GM23248 (cell line): ENCODE measurements around the gene PPP1R13B. TPM values are rescaled to one million over a fixed set of nuclear protein-coding genes. Genes with fewer than 3 reads are reported as not detected.

Source experiments
- DNase-seq: peaks from one replicate; pipeline ENCODE4 v3.0.0-alpha.2; 2015
- H2AFZ ChIP-seq: fragments of 200-600 bp; sonication (generic); 2 replicates; pipeline ENCODE4 v1.6.1; 2016; ENCODE audit warnings: antibody characterized with exemption
- H3F3A ChIP-seq: fragments of 200-600 bp; sonication (generic); 2 replicates; pipeline ENCODE4 v1.6.1; 2016; ENCODE audit warnings: mild to moderate bottlenecking, antibody characterized with exemption, mixed run types; ENCODE audit not compliant: insufficient read depth
- H3K27ac ChIP-seq: fragments of 200-600 bp; sonication (generic); 2 replicates; pipeline ENCODE4 v1.5.1; 2016; ENCODE audit warnings: mild to moderate bottlenecking
- H3K27me3 ChIP-seq: fragments of 200-600 bp; sonication (generic); replicated peaks from 2 replicates; pipeline ENCODE4 v1.6.1; 2016; ENCODE audit warnings: mild to moderate bottlenecking; ENCODE audit not compliant: insufficient read depth
- H3K36me3 ChIP-seq: fragments of 200-600 bp; sonication (generic); 2 replicates; pipeline ENCODE4 v1.6.1; 2016; ENCODE audit warnings: low read depth, mild to moderate bottlenecking
- H3K4me1 ChIP-seq: fragments of 200-600 bp; sonication (generic); 2 replicates; pipeline ENCODE4 v1.6.1; 2016; ENCODE audit warnings: mild to moderate bottlenecking; ENCODE audit not compliant: insufficient read depth
- H3K4me2 ChIP-seq: fragments of 200-600 bp; sonication (generic); one replicate; pipeline ENCODE4 v1.6.1; 2016; ENCODE audit warnings: mild to moderate bottlenecking; ENCODE audit not compliant: unreplicated experiment
- H3K4me3 ChIP-seq: fragments of 200-600 bp; sonication (generic); 2 replicates; pipeline ENCODE4 v1.5.1; 2016; ENCODE audit warnings: mild to moderate bottlenecking
- H3K79me2 ChIP-seq: fragments of 200-600 bp; sonication (generic); 2 replicates; pipeline ENCODE4 v1.6.1; 2016; ENCODE audit warnings: mild to moderate bottlenecking; ENCODE audit not compliant: insufficient read depth
- H3K9ac ChIP-seq: fragments of 200-600 bp; sonication (generic); 2 replicates; pipeline ENCODE4 v1.6.1; 2016; ENCODE audit warnings: mild to moderate bottlenecking
- H3K9me2 ChIP-seq: fragments of 200-600 bp; sonication (generic); 2 replicates; pipeline ENCODE4 v1.6.1; 2016; ENCODE audit warnings: mixed run types, mild to moderate bottlenecking, moderate library complexity; ENCODE audit not compliant: insufficient read depth
- H3K9me3 ChIP-seq: fragments of 200-600 bp; sonication (generic); one replicate; pipeline ENCODE4 v1.6.1; 2017; ENCODE audit warnings: low read depth
- H4K20me1 ChIP-seq: fragments of 200-600 bp; sonication (generic); 2 replicates; pipeline ENCODE4 v1.6.0; 2016; ENCODE audit not compliant: insufficient read depth
- EZH2 ChIP-seq: fragments of 200-600 bp; sonication (generic); IDR thresholded peaks from 2 replicates; pipeline ENCODE4 v1.6.1; 2018; ENCODE audit warnings: antibody characterized with exemption, mild to moderate bottlenecking; ENCODE audit not compliant: insufficient read depth, poor library complexity, severe bottlenecking
- EZH2phosphoT487 ChIP-seq: fragments of 200-600 bp; sonication (generic); IDR thresholded peaks from 2 replicates; pipeline ENCODE4 v1.6.1; 2018; ENCODE audit warnings: antibody characterized with exemption, moderate library complexity, mild to moderate bottlenecking, low read depth; ENCODE audit not compliant: insufficient read depth
- WGBS, 2 experiments: methylation state at CpG; one replicate each; pipeline ENCODE4 v1.1.6; 2015 to 2017; ENCODE audit warnings: low lambda C conversion rate in 2 of 2, low coverage in 1 of 2; ENCODE audit errors: missing lambda C conversion rate in 2 of 2; 5-methylcytosine and 5-hydroxymethylcytosine counted together
- in situ Hi-C: fragments of 300-500 bp; cut with MboI; formaldehyde crosslinking; loops from 2 replicates; pipeline ENCODE4 v1.15.0; 2020
- polyA plus RNA-seq: library from polyadenylated mRNA; unstranded; fragments of >200 nt; fragmentation: Nextera tagmentation; extraction: Ambion mirVana; gene quantifications from 2 replicates; pipeline ENCODE4 v1.2.1, GENCODE V29; 2016
- total RNA-seq: library from RNA; depleted of rRNA; stranded (reverse); fragments of >200 nt; shearing (Covaris generic); gene quantifications from 2 replicates; pipeline ENCODE4 v1.2.3, GENCODE V29; 2014

The PPP1R13B gene
- total and polyA plus RNA-seq, 2 experiments from 2014 or later: 2.0 to 4.6 TPM

GRCh38 chr14:103872481-103873113, 25.2 kb upstream of the PPP1R13B start:
- Histone ChIP-seq H3F3A (no peaks in the 10 kb centered on the region), H2AFZ (peak overlapping the region; percentile 78), H3K4me3 (peak overlapping the region; percentile 57), H3K27ac (no peak overlapping the region), H4K20me1 (no peaks in the 10 kb centered on the region), H3K79me2 (no peaks in the 10 kb centered on the region), H3K9me2 (no peaks in the 10 kb centered on the region), H3K4me2 (peak overlapping the region; percentile 44), H3K27me3 (no peaks in the 10 kb centered on the region), H3K4me1 (0 out of 2 replicates have a peak, but pooled peaks cover 4% of the 10 kb centered on the region), H3K36me3 (no peaks in the 10 kb centered on the region), H3K9ac (peak overlapping the region; percentile 72), H3K9me3 (no peaks in the 10 kb centered on the region)
- no peak for DNase-seq
- in situ Hi-C loops: no loop called here
- 84 to 85% methylated on average over 10 to 12 of the region's 12 CpGs for WGBS, 2 experiments
- TF ChIP-seq EZH2phosphoT487 (no peak), EZH2 (no peak)

GRCh38 chr14:103871596-103872480, 24.5 kb upstream of the PPP1R13B start:
- in situ Hi-C loops: no loop called here
- H3K4me2 ChIP-seq: peak overlapping the region; percentile 44
- H4K20me1 ChIP-seq: no peaks in the 10 kb centered on the region
- peak overlapping the region; percentile 72 for H3K9ac ChIP-seq
- no peak overlapping the region for H3K27ac ChIP-seq
- H3K36me3 ChIP-seq: no peaks in the 10 kb centered on the region
- no peaks in the 10 kb centered on the region for H3K9me3 ChIP-seq
- H3K4me3 ChIP-seq: peak overlapping the region; percentile 57
- no peaks in the 10 kb centered on the region for H3K27me3 ChIP-seq
- 27 to 49% methylated on average over 26 to 51 of the region's 53 CpGs for WGBS, 2 experiments
- 0 out of 2 replicates have a peak, but pooled peaks cover 4% of the 10 kb centered on the region for H3K4me1 ChIP-seq
- no peaks in the 10 kb centered on the region for H3K9me2 ChIP-seq
- no peaks in the 10 kb centered on the region for H3F3A ChIP-seq
- H2AFZ ChIP-seq: peak overlapping the region; percentile 78
- no peaks in the 10 kb centered on the region for H3K79me2 ChIP-seq
- TF ChIP-seq EZH2: no peak
- no peak for TF ChIP-seq EZH2phosphoT487
- DNase-seq: peak; percentile 27

- no peak overlapping the region for H3K27ac ChIP-seq
- no peaks in the 10 kb centered on the region for H3K9me2 ChIP-seq
- no peaks in the 10 kb centered on the region for H3F3A ChIP-seq
- no peaks in the 10 kb centered on the region for H3K79me2 ChIP-seq
- no peaks in the 10 kb centered on the region for H3K36me3 ChIP-seq
- DNase-seq: no peak
- no peak overlapping the region for H3K4me2 ChIP-seq
- WGBS, 2 experiments: 97% methylated on average over 8 of the region's 8 CpGs
- 0 out of 2 replicates have a peak, but pooled peaks cover 4% of the 10 kb centered on the region for H3K4me1 ChIP-seq
- H4K20me1 ChIP-seq: no peaks in the 10 kb centered on the region
- H3K9me3 ChIP-seq: no peaks in the 10 kb centered on the region
- no peak for TF ChIP-seq EZH2
- no peak for TF ChIP-seq EZH2phosphoT487
- H3K4me3 ChIP-seq: no peak overlapping the region
- H3K9ac ChIP-seq: no peak overlapping the region
- H3K27me3 ChIP-seq: no peaks in the 10 kb centered on the region
- no peak overlapping the region; the same call in 1 of the 2 replicates for H2AFZ ChIP-seq
- in situ Hi-C loops: no loop called here
Measured at GRCh38 chr14:103870891-103871595, 23.7 kb upstream of the PPP1R13B start.
